HepG2 (cell line): ENCODE measurements around the gene WWC2. TPM values are rescaled to one million over a fixed set of nuclear protein-coding genes. Genes with fewer than 3 reads are reported as not detected.

Experiments
- ATAC-seq: fragments of 200-7000 bp; cut with Tn5 transposase; 3 replicates; pipeline ENCODE4 v1.9.1; 2020; ENCODE audit warnings: mild to moderate bottlenecking, moderate library complexity
- BruUV-seq: library from RNA; stranded (reverse); fragments of 400-500 nt; replicated peaks from 2 replicates; lab custom pipeline; 2021; lab: Mats Ljungman, UMichigan
- CTCF ChIA-PET: fragments of 300-600 bp; formaldehyde crosslinking; extraction: SDS; loops from one replicate; lab custom pipeline; 2021; ENCODE audit warnings: low total read pairs, inconsistent platforms, low intra/inter-chr PET ratio; lab: Yijun Ruan, JAX
- POLR2A ChIA-PET: fragments of 350-600 bp; sonication (Branson Sonifier 250); formaldehyde crosslinking; loops from one replicate; lab custom pipeline; 2020; ENCODE audit warnings: antibody characterized with exemption, inconsistent platforms; lab: Yijun Ruan, JAX
- DNase-seq: peaks from one replicate; pipeline ENCODE4 v3.0.0-alpha.2; 2015; ENCODE audit warnings: low spot score
- FAIRE-seq: peaks from 3 replicates; lab custom pipeline; 2011; peaks lifted over from hg19 to GRCh38; lab: Jason Lieb, UNC
- H2AFZ ChIP-seq: one replicate; pipeline ENCODE4 v1.6.1; 2011; ENCODE audit warnings: low read length, inconsistent platforms
- H3K27ac ChIP-seq: fragments of 300-600 bp; 3 replicates; pipeline ENCODE4 v1.8.0; 2011; ENCODE audit warnings: mixed run types, mild to moderate bottlenecking, mixed read lengths, low read length, inconsistent platforms; ENCODE audit not compliant: insufficient read depth; ENCODE audit errors: extremely low read length
- H3K27me3 ChIP-seq, 2 experiments: fragments of 200-600 bp in 1 of 2; 2 replicates in 1 of 2; 3 replicates in 1 of 2; pipeline versions ENCODE4 v1.6.0 to v1.8.0; 2011; ENCODE audit warnings: low read length in 2 of 2, mild to moderate bottlenecking in 2 of 2, moderate library complexity in 2 of 2, inconsistent platforms in 1 of 2; ENCODE audit not compliant: insufficient read depth in 2 of 2, control insufficient read depth in 1 of 2
- H3K36me3 ChIP-seq, 2 experiments: fragments of 200-600 bp in 1 of 2; replicated peaks in 1 of 2; 2 replicates in 1 of 2; 3 replicates in 1 of 2; pipeline versions ENCODE4 v1.5.1 to v1.8.0; 2011; ENCODE audit warnings: low read length in 2 of 2, inconsistent platforms in 1 of 2; ENCODE audit not compliant: insufficient read depth in 2 of 2, control insufficient read depth in 1 of 2
- H3K4me1 ChIP-seq: 2 replicates; pipeline ENCODE4 v1.5.1; 2012; ENCODE audit warnings: low read length, inconsistent platforms; ENCODE audit not compliant: insufficient read depth
- H3K4me2 ChIP-seq: 2 replicates; pipeline ENCODE4 v1.6.0; 2011; ENCODE audit warnings: low read depth, low read length, inconsistent platforms
- H3K4me3 ChIP-seq, 3 experiments: fragments of 200-600 bp in 1 of 3; sonication (generic), shearing (Covaris generic) in 1 of 3; replicated peaks in 1 of 3; 2 replicates each; pipeline ENCODE4 v1.5.1; 2011 to 2016; ENCODE audit warnings: low read length in 3 of 3, inconsistent platforms in 2 of 3, low read depth in 2 of 3, mild to moderate bottlenecking in 2 of 3, control low read depth in 1 of 3, mixed read lengths in 1 of 3; ENCODE audit not compliant: insufficient read depth in 1 of 3
- H3K79me2 ChIP-seq: one replicate; pipeline ENCODE4 v1.6.1; 2011; ENCODE audit warnings: low read length, inconsistent platforms; ENCODE audit not compliant: insufficient read depth
- H3K9ac ChIP-seq: 2 replicates; pipeline ENCODE4 v1.6.0; 2011; ENCODE audit warnings: mild to moderate bottlenecking, low read depth, low read length, inconsistent platforms; ENCODE audit not compliant: insufficient read depth
- H3K9me3 ChIP-seq: 2 replicates; pipeline ENCODE4 v1.5.1; 2012; ENCODE audit warnings: mild to moderate bottlenecking, low read length
- H4K20me1 ChIP-seq: 2 replicates; pipeline ENCODE4 v1.6.0; 2011; ENCODE audit warnings: inconsistent platforms, mild to moderate bottlenecking, low read length, moderate library complexity; ENCODE audit not compliant: insufficient read depth
- DNMT3B ChIP-seq: conservative IDR thresholded peaks from 2 replicates; pipeline ENCODE4 v1.6.1; 2016; ENCODE audit warnings: missing biosample characterization, control low read depth
- FOXP1 ChIP-seq, 2 experiments: fragments of 450-650 bp in 1 of 2; IDR thresholded peaks; 2 replicates each; pipeline ENCODE4 v1.6.1; 2017 to 2018; ENCODE audit warnings: antibody characterized with exemption in 1 of 2
- GPN1 ChIP-seq: sonication (generic); formaldehyde crosslinking; IDR thresholded peaks from 2 replicates; pipeline ENCODE4 v1.5.1; 2020; ENCODE audit warnings: missing genetic modification reagents, borderline replicate concordance
- KDM3A ChIP-seq: IDR thresholded peaks from 2 replicates; pipeline ENCODE4 v1.6.1; 2018; ENCODE audit warnings: low read depth, missing compliant biosample characterization
- TMF1 ChIP-seq: sonication (generic); formaldehyde crosslinking; IDR thresholded peaks from 2 replicates; pipeline ENCODE4 v1.8.1; 2022; ENCODE audit warnings: low read depth, missing genetic modification reagents
- YEATS4 ChIP-seq: sonication (generic); formaldehyde crosslinking; IDR thresholded peaks from 2 replicates; pipeline ENCODE4 v1.4.0; 2020; ENCODE audit warnings: missing genetic modification reagents, borderline replicate concordance
- WGBS: methylation state at CpG from one replicate; pipeline ENCODE4 v1.1.6; 2017; ENCODE audit warnings: low lambda C conversion rate; 5-methylcytosine and 5-hydroxymethylcytosine counted together
- in situ Hi-C: cut with HindIII; loops from 2 replicates; pipeline ENCODE4 v1.10.0; 2017; ENCODE audit warnings: low pct_unique_long_range_greater_than_20kb; ENCODE audit not compliant: extremely low pct_ligation_motif_present
- intact Hi-C: fragments of 100-400 bp; cut with micrococcal nuclease; formaldehyde crosslinking; loops from one replicate; pipeline ENCODE4 v1.10.0; 2022; ENCODE audit not compliant: unreplicated experiment
- polyA plus RNA-seq, 8 experiments: library from polyadenylated mRNA; depleted of rRNA in 3 of 8; stranded (reverse) in 7 of 8; unstranded in 1 of 8; fragments of >200 nt; fragmentation: Illumina TruSeq in 4 of 8; extraction: Trizol in 4 of 8; gene quantifications; 2 replicates each; pipeline versions ENCODE4 v1.2.1 to v1.2.3, GENCODE V29; 2011 to 2016; ENCODE audit warnings: low read depth in 4 of 8, missing spikeins in 1 of 8, mixed read lengths in 1 of 8; ENCODE audit not compliant: insufficient read depth in 1 of 8
- total RNA-seq, 5 experiments: library from RNA; depleted of rRNA; stranded (reverse); fragments of >200 nt; fragmentation: Illumina TruSeq; extraction: Trizol; gene quantifications; 2 replicates each; pipeline ENCODE4 v1.2.3, GENCODE V29; 2016; ENCODE audit warnings: low read depth in 1 of 5
- TF ChIP-seq, protein P1 (sequence below): sonication (generic); formaldehyde crosslinking; IDR thresholded peaks from 2 replicates; pipeline ENCODE4 v1.4.0; 2020; ENCODE audit warnings: missing genetic modification reagents, borderline replicate concordance
- TF ChIP-seq, protein P2 (sequence below): sonication (generic); formaldehyde crosslinking; IDR thresholded peaks from 2 replicates; pipeline ENCODE4 v1.4.0; 2020; ENCODE audit warnings: missing genetic modification reagents
- TF ChIP-seq, protein P3 (sequence below): sonication (generic); formaldehyde crosslinking; conservative IDR thresholded peaks from 2 replicates; pipeline ENCODE4 v1.4.0; 2020; ENCODE audit warnings: missing genetic modification reagents
- TF ChIP-seq, protein P4 (sequence below): sonication (generic); formaldehyde crosslinking; IDR thresholded peaks from 2 replicates; pipeline ENCODE4 v1.8.1; 2022; ENCODE audit warnings: low read depth, mild to moderate bottlenecking, missing genetic modification reagents
- TF ChIP-seq, protein P5 (sequence below): IDR thresholded peaks from 2 replicates; pipeline ENCODE4 v1.6.1; 2016; ENCODE audit warnings: mild to moderate bottlenecking, missing biosample characterization, missing genetic modification reagents
- TF ChIP-seq, protein P6 (sequence below): sonication (generic); formaldehyde crosslinking; IDR thresholded peaks from 2 replicates; pipeline ENCODE4 v1.8.0; 2022; ENCODE audit warnings: missing genetic modification reagents, low read depth, mild to moderate bottlenecking, borderline replicate concordance
- TF ChIP-seq, protein P7 (sequence below): sonication (generic); formaldehyde crosslinking; IDR thresholded peaks from 2 replicates; pipeline ENCODE4 v1.4.0; 2020; ENCODE audit warnings: mild to moderate bottlenecking, missing genetic modification reagents

The WWC2 gene
- total and polyA plus RNA-seq, 2 of the 13 experiments (the other 11 are each of a cell fraction or from before 2014, with no cell fraction given): 40.0 to 50.1 TPM

DNA sequence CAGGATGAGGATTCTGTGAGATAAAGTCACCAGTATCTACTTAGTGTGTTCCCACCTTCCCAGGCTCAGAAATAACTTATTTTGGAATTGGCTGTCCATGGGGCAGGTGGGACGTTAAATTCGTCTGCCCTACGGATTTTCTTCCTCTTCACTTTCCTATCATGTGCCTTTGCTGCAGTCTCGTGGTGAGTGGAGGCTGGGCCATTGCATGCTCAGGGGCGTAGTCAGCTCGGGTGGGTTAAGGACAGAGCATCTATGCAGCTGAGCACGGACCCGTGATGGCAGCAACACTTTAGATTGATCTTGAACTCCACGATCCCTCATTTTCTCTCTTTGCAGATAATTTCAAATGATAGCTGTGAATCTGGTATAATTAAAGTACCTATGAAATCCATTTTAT, 169.5 kb downstream of the WWC2 start (continued):
- TF ChIP-seq TMF1: no peak
- no peak for TF ChIP-seq FOXP1 (IDR thresholded peaks at IDR 0.05)
- no peak for TF ChIP-seq FOXP1 (CRISPR knock-in tag; IDR thresholded peaks at IDR 0.05)
- TF ChIP-seq, protein P1, sequence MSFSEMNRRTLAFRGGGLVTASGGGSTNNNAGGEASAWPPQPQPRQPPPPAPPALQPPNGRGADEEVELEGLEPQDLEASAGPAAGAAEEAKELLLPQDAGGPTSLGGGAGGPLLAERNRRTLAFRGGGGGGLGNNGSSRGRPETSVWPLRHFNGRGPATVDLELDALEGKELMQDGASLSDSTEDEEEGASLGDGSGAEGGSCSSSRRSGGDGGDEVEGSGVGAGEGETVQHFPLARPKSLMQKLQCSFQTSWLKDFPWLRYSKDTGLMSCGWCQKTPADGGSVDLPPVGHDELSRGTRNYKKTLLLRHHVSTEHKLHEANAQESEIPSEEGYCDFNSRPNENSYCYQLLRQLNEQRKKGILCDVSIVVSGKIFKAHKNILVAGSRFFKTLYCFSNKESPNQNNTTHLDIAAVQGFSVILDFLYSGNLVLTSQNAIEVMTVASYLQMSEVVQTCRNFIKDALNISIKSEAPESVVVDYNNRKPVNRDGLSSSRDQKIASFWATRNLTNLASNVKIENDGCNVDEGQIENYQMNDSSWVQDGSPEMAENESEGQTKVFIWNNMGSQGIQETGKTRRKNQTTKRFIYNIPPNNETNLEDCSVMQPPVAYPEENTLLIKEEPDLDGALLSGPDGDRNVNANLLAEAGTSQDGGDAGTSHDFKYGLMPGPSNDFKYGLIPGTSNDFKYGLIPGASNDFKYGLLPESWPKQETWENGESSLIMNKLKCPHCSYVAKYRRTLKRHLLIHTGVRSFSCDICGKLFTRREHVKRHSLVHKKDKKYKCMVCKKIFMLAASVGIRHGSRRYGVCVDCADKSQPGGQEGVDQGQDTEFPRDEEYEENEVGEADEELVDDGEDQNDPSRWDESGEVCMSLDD (CRISPR knock-in tag): no peak
- TF ChIP-seq, protein P2, sequence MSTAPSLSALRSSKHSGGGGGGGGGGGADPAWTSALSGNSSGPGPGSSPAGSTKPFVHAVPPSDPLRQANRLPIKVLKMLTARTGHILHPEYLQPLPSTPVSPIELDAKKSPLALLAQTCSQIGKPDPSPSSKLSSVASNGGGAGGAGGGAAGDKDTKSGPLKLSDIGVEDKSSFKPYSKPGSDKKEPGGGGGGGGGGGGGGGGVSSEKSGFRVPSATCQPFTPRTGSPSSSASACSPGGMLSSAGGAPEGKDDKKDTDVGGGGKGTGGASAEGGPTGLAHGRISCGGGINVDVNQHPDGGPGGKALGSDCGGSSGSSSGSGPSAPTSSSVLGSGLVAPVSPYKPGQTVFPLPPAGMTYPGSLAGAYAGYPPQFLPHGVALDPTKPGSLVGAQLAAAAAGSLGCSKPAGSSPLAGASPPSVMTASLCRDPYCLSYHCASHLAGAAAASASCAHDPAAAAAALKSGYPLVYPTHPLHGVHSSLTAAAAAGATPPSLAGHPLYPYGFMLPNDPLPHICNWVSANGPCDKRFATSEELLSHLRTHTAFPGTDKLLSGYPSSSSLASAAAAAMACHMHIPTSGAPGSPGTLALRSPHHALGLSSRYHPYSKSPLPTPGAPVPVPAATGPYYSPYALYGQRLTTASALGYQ (CRISPR knock-in tag): no peak
- no peak for TF ChIP-seq GPN1 (CRISPR knock-in tag)

DNA sequence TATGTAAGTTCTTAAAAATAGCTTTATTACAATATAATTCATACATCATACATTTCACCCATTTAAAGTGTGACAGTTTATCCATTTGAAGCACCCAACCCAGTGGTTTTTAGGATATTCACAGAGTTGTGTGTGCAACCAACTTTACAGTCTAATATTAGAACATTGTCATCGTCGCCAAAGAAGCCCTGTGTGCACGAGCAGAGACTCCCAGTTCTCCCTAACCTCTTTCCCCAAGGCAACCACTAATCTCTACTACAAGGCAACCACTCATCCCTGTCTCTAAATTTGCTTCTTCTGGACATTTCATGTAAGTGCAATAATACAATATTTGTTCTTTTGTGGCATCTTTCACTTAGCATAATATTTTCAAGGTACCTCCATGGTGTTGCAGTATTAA, 173.3 kb downstream of the WWC2 start:
- no TSS peak for BruUV-seq
- FAIRE-seq (no peak), ATAC-seq (no peak), DNase-seq (no peak)
- no peaks in the 10 kb centered on the region for H3K27me3 ChIP-seq
- H2AFZ ChIP-seq: no peak overlapping the region
- no peak overlapping the region for H3K4me2 ChIP-seq
- ChIA-PET POLR2A (no interaction called here), CTCF (no interaction called here)
- in situ Hi-C loops: no loop called here
- no peaks in the 10 kb centered on the region for H3K4me1 ChIP-seq
- H3K36me3 ChIP-seq: peaks cover 10 to 61% of the 10 kb centered on the region in 2 experiments
- 97% methylated on average over 3 of the region's 3 CpGs for WGBS
- H3K9me3 ChIP-seq: peaks cover 7% of the 10 kb centered on the region; the same call in 1 of the 2 replicates
- intact Hi-C loops: no loop called here
- no peak overlapping the region for H3K4me3 ChIP-seq
- H3K9ac ChIP-seq: no peak overlapping the region
- no peaks in the 10 kb centered on the region for H3K79me2 ChIP-seq
- no peak overlapping the region for H3K27ac ChIP-seq
- no peaks in the 10 kb centered on the region for H4K20me1 ChIP-seq
- TF ChIP-seq YEATS4 (CRISPR knock-in tag) (no peak), DNMT3B (CRISPR knock-in tag) (no peak), KDM3A (CRISPR knock-in tag) (no peak)
- TF ChIP-seq, protein P3, sequence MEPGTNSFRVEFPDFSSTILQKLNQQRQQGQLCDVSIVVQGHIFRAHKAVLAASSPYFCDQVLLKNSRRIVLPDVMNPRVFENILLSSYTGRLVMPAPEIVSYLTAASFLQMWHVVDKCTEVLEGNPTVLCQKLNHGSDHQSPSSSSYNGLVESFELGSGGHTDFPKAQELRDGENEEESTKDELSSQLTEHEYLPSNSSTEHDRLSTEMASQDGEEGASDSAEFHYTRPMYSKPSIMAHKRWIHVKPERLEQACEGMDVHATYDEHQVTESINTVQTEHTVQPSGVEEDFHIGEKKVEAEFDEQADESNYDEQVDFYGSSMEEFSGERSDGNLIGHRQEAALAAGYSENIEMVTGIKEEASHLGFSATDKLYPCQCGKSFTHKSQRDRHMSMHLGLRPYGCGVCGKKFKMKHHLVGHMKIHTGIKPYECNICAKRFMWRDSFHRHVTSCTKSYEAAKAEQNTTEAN (CRISPR knock-in tag): no peak
- TF ChIP-seq, protein P4, sequence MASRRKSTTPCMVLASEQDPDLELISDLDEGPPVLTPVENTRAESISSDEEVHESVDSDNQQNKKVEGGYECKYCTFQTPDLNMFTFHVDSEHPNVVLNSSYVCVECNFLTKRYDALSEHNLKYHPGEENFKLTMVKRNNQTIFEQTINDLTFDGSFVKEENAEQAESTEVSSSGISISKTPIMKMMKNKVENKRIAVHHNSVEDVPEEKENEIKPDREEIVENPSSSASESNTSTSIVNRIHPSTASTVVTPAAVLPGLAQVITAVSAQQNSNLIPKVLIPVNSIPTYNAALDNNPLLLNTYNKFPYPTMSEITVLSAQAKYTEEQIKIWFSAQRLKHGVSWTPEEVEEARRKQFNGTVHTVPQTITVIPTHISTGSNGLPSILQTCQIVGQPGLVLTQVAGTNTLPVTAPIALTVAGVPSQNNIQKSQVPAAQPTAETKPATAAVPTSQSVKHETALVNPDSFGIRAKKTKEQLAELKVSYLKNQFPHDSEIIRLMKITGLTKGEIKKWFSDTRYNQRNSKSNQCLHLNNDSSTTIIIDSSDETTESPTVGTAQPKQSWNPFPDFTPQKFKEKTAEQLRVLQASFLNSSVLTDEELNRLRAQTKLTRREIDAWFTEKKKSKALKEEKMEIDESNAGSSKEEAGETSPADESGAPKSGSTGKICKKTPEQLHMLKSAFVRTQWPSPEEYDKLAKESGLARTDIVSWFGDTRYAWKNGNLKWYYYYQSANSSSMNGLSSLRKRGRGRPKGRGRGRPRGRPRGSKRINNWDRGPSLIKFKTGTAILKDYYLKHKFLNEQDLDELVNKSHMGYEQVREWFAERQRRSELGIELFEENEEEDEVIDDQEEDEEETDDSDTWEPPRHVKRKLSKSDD (CRISPR knock-in tag): no peak
- TF ChIP-seq, protein P5, sequence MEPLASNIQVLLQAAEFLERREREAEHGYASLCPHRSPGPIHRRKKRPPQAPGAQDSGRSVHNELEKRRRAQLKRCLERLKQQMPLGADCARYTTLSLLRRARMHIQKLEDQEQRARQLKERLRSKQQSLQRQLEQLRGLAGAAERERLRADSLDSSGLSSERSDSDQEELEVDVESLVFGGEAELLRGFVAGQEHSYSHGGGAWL (CRISPR knock-in tag): no peak
- TF ChIP-seq, protein P6, sequence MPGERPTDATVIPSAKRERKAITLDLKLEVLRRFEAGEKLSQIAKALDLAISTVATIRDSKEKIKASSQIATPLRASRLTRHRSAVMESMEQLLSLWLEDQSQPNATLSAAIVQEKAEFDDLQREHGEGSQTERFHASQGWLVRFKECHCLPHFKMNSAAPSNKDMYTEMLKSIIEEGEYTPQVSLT (CRISPR knock-in tag): no peak
- TF ChIP-seq, protein P7, sequence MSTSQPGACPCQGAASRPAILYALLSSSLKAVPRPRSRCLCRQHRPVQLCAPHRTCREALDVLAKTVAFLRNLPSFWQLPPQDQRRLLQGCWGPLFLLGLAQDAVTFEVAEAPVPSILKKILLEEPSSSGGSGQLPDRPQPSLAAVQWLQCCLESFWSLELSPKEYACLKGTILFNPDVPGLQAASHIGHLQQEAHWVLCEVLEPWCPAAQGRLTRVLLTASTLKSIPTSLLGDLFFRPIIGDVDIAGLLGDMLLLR: no peak
